22Rv1 (cell line): ENCODE results near the gene HOXA4.

ENCODE experiments used
- H3K27ac ChIP-seq: fragments of 450-650 bp; 2 replicates; pipeline ENCODE4 v1.5.1; 2017
- CTCF ChIP-seq: fragments of 450-650 bp; IDR thresholded peaks from 2 replicates; pipeline ENCODE4 v1.5.1; 2017; ENCODE audit warnings: mild to moderate bottlenecking
- ZFX ChIP-seq: fragments of 450-650 bp; IDR thresholded peaks from 2 replicates; pipeline ENCODE4 v1.6.1; 2017; ENCODE audit warnings: antibody characterized with exemption, borderline replicate concordance

The HOXA4 gene

GRCh38 chr7:27145165-27145913 lies 14.8 kb upstream of the HOXA4 start:
- TF ChIP-seq CTCF (no peak), ZFX (no peak)
- H3K27ac ChIP-seq: no peak overlapping the region

- H3K27ac ChIP-seq: no peak overlapping the region
- no peak for TF ChIP-seq ZFX
- TF ChIP-seq CTCF: no peak
Observed at GRCh38 chr7:27144781-27145164, 14.2 kb upstream of the HOXA4 start.

- H3K27ac ChIP-seq: no peak overlapping the region
- TF ChIP-seq ZFX (no peak), CTCF (0 out of 2 replicates have a peak, but pooled peaks have one; percentile 23)
Observed at GRCh38 chr7:27143950-27144780, 13.6 kb upstream of the HOXA4 start.

- TF ChIP-seq ZFX (no peak), CTCF (peak; percentile 59)
- H3K27ac ChIP-seq: no peak within 1 kb of the TSS
Observed at GRCh38 chr7:27143023-27143949, 12.7 kb upstream of the HOXA4 start, which contains the start of gene HOXA5. Gene HOXA5 (minus strand): TSS chr7:27143681. CDS start chr7:27143607, 74 bp downstream.

- TF ChIP-seq ZFX (no peak), CTCF (no peak)
- no peak overlapping the region for H3K27ac ChIP-seq
Observed at GRCh38 chr7:27142580-27143022, 12.0 kb upstream of the HOXA4 start.

- H3K27ac ChIP-seq: no peak overlapping the region
- no peak for TF ChIP-seq CTCF
- TF ChIP-seq ZFX: no peak
Observed at GRCh38 chr7:27141923-27142579, 11.5 kb upstream of the HOXA4 start.
